Measurements from ENCODE around the gene KCNMB3.
"Not testable (repeated sequence)": the region's sequence is repeated elsewhere in the genome, so short reads cannot be mapped to it uniquely, and the experiment has no call there.

KCNMB3 gene

GRCh38 chr3:179250803-179251476 is at the start of gene KCNMB3:
Gene KCNMB3 (minus strand): TSS chr3:179251114. CDS start chr3:179250990, 124 bp downstream.
- no peak for DNase-seq

GRCh38 chr3:179299999-179300613 is 49.2 kb upstream of the KCNMB3 start:
- DNase-seq = no peak

- DNase-seq = no peak
These were observed 48.4 kb upstream of the KCNMB3 start for GRCh38 chr3:179299316-179299715.

GRCh38 chr3:179297971-179298725 is 47.2 kb upstream of the KCNMB3 start:
- DNase-seq = no peak

- no peak for DNase-seq
These were observed 41.5 kb upstream of the KCNMB3 start for GRCh38 chr3:179292450-179292849.

- DNase-seq = no peak
These were observed 38.4 kb upstream of the KCNMB3 start for GRCh38 chr3:179289295-179289694.

GRCh38 chr3:179288845-179289244 is 37.9 kb upstream of the KCNMB3 start:
- DNase-seq = no peak

GRCh38 chr3:179286331-179286730 is 35.4 kb upstream of the KCNMB3 start:
- DNase-seq = no peak

- DNase-seq = no peak
These were observed 30.9 kb upstream of the KCNMB3 start for GRCh38 chr3:179281825-179282224.

GRCh38 chr3:179279837-179280236 is 28.9 kb upstream of the KCNMB3 start:
- DNase-seq = no peak

- DNase-seq = no peak
These were observed 28.2 kb upstream of the KCNMB3 start for GRCh38 chr3:179278932-179279693.

GRCh38 chr3:179278151-179278550 is 27.2 kb upstream of the KCNMB3 start:
- DNase-seq = no peak

GRCh38 chr3:179276743-179277142 is 25.8 kb upstream of the KCNMB3 start:
- DNase-seq = no peak

GRCh38 chr3:179276001-179276400 is 25.1 kb upstream of the KCNMB3 start:
- DNase-seq = no peak

GRCh38 chr3:179274434-179274833 is 23.5 kb upstream of the KCNMB3 start:
- not testable (repeated sequence) for DNase-seq

GRCh38 chr3:179272385-179272784 is 21.5 kb upstream of the KCNMB3 start:
- DNase-seq = peak; percentile 16

GRCh38 chr3:179269152-179269707 is 18.3 kb upstream of the KCNMB3 start:
- DNase-seq = no peak

GRCh38 chr3:179268400-179269051 is 17.6 kb upstream of the KCNMB3 start:
- no peak for DNase-seq

- DNase-seq = no peak
These were observed 15.8 kb upstream of the KCNMB3 start for GRCh38 chr3:179266701-179267211.

- no peak for DNase-seq
These were observed 15.0 kb upstream of the KCNMB3 start for GRCh38 chr3:179265875-179266274.

GRCh38 chr3:179265092-179265491 is 14.2 kb upstream of the KCNMB3 start:
- DNase-seq = no peak

- DNase-seq = no peak
These were observed 13.5 kb upstream of the KCNMB3 start for GRCh38 chr3:179264449-179264848.

Measured in NCI-H1105 treated with DMSO at 0.1 percent for 48 hours (cell line).